ENCODE measurements around the gene CAMTA1.

The CAMTA1 gene

GRCh38 chr1:7279769-7280168 is 494.5 kb downstream of the CAMTA1 start:
- no peak for DNase-seq (ENCODE audit: low read depth in 2 of 2)

- DNase-seq (ENCODE audit: low read depth in 2 of 2) = no peak
Measured at GRCh38 chr1:7280347-7280960, 495.2 kb downstream of the CAMTA1 start.

GRCh38 chr1:7281821-7282220 is 496.6 kb downstream of the CAMTA1 start:
- no peak for DNase-seq (ENCODE audit: low read depth in 2 of 2)

GRCh38 chr1:7284839-7285435 is 499.7 kb downstream of the CAMTA1 start:
- DNase-seq (ENCODE audit: low read depth in 2 of 2) = no peak

GRCh38 chr1:7285856-7286454 is 500.7 kb downstream of the CAMTA1 start:
- DNase-seq (ENCODE audit: low read depth in 2 of 2) = no peak

- DNase-seq (ENCODE audit: low read depth in 2 of 2) = no peak
Measured at GRCh38 chr1:7287013-7287412, 501.8 kb downstream of the CAMTA1 start.

GRCh38 chr1:7288992-7289391 is 503.7 kb downstream of the CAMTA1 start:
- DNase-seq (ENCODE audit: low read depth in 2 of 2) = no peak

- no peak for DNase-seq (ENCODE audit: low read depth in 2 of 2)
Measured at GRCh38 chr1:7289694-7290093, 504.4 kb downstream of the CAMTA1 start.

GRCh38 chr1:7290971-7291970 is 506.0 kb downstream of the CAMTA1 start:
- no peak for DNase-seq (ENCODE audit: low read depth in 2 of 2)

- DNase-seq (ENCODE audit: low read depth in 2 of 2) = no peak
Measured at GRCh38 chr1:7292036-7292681, 506.9 kb downstream of the CAMTA1 start.

- no peak for DNase-seq (ENCODE audit: low read depth in 2 of 2)
Measured at GRCh38 chr1:7292714-7293419, 507.6 kb downstream of the CAMTA1 start.

GRCh38 chr1:7293702-7294629 is 508.7 kb downstream of the CAMTA1 start:
- no peak for DNase-seq (ENCODE audit: low read depth in 2 of 2)

GRCh38 chr1:7294636-7295035 is 509.4 kb downstream of the CAMTA1 start:
- DNase-seq (ENCODE audit: low read depth in 2 of 2) = no peak

- no peak for DNase-seq (ENCODE audit: low read depth in 2 of 2)
Measured at GRCh38 chr1:7295946-7296345, 510.7 kb downstream of the CAMTA1 start.

- DNase-seq (ENCODE audit: low read depth in 2 of 2) = no peak
Measured at GRCh38 chr1:7296968-7297367, 511.7 kb downstream of the CAMTA1 start.

- DNase-seq (ENCODE audit: low read depth in 2 of 2) = no peak
Measured at GRCh38 chr1:7298145-7298544, 512.9 kb downstream of the CAMTA1 start.

GRCh38 chr1:7298749-7299151 is 513.5 kb downstream of the CAMTA1 start:
- DNase-seq (ENCODE audit: low read depth in 2 of 2) = no peak

- DNase-seq (ENCODE audit: low read depth in 2 of 2) = no peak
Measured at GRCh38 chr1:7299329-7299799, 514.1 kb downstream of the CAMTA1 start.

GRCh38 chr1:7299994-7300393 is 514.7 kb downstream of the CAMTA1 start:
- DNase-seq (ENCODE audit: low read depth in 2 of 2) = no peak
